ENCODE data around the gene AGAP6.
"Not testable (repeated sequence)": the region's sequence is repeated elsewhere in the genome, so short reads cannot be mapped to it uniquely, and the experiment has no call there.

DNA sequence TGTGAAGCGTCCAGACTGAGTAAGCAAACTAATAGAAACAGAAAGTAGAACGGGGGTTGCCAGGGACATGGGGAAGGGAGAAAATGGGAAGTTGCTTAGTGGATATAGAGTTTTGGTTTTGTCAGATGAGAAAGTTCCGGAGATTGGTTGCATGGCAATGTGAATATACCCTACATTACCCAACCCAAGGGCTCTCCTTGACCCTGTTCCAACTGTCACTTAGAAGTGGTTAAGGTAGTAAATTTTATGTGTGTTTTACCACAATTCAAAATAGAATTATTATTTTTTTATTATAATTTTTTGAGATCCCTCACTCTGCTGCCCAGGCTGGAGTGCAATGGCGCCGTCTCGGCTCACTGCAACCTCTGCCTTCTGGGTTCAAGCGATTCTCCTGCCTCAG lies 25.8 kb downstream of the AGAP6 start:
- TF ChIP-seq YY1 (IDR thresholded peaks at IDR 0.05; ENCODE audit: insufficient read depth, insufficient read length); SUZ12 (IDR thresholded peaks at IDR 0.05; ENCODE audit: extremely low read depth, insufficient read depth, insufficient read length); ZNF274 (IDR thresholded peaks at IDR 0.05; ENCODE audit: low read depth, low read length): not testable (repeated sequence)

Data from NT2/D1 (cell line).